ENCODE measurements around the gene WDR26. TPM values are rescaled to one million over a fixed set of nuclear protein-coding genes. Genes with fewer than 3 reads are reported as not detected.
A peak's percentile ranks its signal among the peaks of the same experiment; 100 is the strongest.
"Not testable (repeated sequence)": the region's sequence is repeated elsewhere in the genome, so short reads cannot be mapped to it uniquely, and the experiment has no call there.

Gene WDR26
- total RNA-seq, 2 experiments from 2014 or later, result 74.0 to 75.6 TPM

DNA sequence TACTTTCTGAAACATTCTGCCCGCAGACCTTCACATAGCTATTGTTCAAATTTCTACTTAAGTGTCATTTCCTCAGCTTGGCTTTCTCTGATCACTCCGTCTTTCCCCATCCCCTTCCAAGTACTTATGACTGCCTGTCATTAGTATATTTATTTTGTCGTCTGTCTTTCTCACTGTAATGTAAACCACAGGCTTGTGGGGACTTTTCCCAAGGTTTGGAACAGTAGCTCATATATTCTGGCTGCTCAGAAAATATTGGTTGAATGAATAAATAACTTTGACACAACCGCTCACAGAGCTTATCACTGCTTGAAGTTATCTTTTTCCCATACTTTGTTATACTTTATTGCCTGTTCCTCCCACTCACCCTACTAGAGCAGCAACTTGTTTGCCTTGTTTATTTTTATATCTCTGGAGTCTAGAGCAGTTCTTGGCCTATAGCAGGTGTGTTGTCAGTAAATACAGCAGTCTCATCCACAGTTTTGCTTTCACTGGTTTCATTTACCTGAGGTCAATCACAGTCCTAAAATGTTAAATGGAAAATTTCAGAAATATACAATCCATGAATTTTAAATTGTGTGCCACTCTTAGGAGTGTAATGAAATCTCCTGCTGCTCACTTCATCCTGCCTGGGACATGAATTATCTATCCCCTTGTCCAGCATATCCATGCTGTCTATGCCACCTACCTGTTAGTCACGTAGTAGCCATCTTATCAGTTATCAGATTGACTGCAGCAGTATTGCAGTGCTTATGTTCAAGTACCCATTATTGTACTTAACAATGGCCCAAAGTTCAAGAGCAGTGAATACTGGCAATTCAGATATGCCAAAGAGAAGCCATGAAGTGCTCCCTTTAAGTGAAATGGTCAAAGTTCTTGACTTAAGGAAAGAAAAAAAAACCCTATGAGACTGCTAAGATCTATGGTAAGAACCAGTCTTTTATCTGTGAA, 80.3 kb downstream of the WDR26 start:
- no peak for DNase-seq
- H3K9me3 Mint-ChIP-seq (ENCODE audit: low read depth), result no peaks in the 10 kb centered on the region
- POLR2A ChIA-PET, result no interaction called here
- no peak overlapping the region for H3K27ac Mint-ChIP-seq
- H3K4me3 Mint-ChIP-seq, result no peak overlapping the region
- CTCF ChIA-PET, result interaction anchor here (0.6 kb wide), 1 partner anchor 98 kb away, joined by 3 read pairs; no protein-coding TSS in a partner anchor
- peaks cover 22% of the 10 kb centered on the region for H3K4me1 Mint-ChIP-seq
- no peaks in the 10 kb centered on the region for H3K27me3 Mint-ChIP-seq
- intact Hi-C loops (cut with DNase I, micrococcal nuclease), result no loop called here
- no peak for ATAC-seq
- peaks cover 13% of the 10 kb centered on the region for H3K36me3 Mint-ChIP-seq (ENCODE audit: low read depth)

DNA sequence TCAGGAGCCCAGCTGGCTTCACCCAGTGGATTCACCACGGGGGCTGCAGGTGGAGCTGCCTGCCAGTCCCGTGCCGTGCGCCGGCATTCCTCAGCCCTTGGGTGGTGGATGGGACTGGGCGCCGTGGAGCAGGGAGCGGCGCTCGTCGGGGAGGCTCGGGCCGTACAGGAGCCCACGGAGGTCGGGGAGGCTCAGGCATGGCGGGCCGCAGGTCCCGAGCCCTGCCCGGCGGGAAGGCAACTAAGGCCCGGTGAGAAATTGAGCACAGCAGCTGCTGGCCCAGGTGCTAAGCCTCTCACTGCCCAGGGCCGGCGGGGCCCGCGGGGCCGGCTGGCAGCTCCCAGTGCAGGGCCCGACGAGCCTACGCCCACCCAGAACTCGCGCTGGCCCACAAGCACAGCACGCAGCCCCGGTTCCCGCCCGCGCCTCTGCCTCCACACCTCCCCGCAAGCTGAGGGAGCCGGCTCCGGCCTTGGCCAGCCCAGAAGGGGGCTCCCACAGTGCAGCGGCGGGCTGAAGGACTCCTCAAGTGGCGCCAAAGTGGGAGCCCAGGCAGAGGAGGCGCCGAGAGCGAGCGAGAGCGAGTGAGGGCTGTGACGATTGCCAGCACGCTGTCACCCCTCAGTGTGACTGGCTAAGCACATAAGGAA, 82.0 kb downstream of the WDR26 start:
- H3K4me1 Mint-ChIP-seq, result peaks cover 14% of the 10 kb centered on the region
- ATAC-seq; H3K27ac Mint-ChIP-seq; DNase-seq; H3K4me3 Mint-ChIP-seq; intact Hi-C loops (cut with DNase I, micrococcal nuclease); H3K36me3 Mint-ChIP-seq (ENCODE audit: low read depth); POLR2A ChIA-PET; H3K9me3 Mint-ChIP-seq (ENCODE audit: low read depth); H3K27me3 Mint-ChIP-seq: not testable (repeated sequence)
- CTCF ChIA-PET, result interaction anchor here (1.0 to 2.3 kb wide), 2 partner anchors 9 to 19 kb away, joined by 4 to 9 read pairs; no protein-coding TSS in a partner anchor

DNA sequence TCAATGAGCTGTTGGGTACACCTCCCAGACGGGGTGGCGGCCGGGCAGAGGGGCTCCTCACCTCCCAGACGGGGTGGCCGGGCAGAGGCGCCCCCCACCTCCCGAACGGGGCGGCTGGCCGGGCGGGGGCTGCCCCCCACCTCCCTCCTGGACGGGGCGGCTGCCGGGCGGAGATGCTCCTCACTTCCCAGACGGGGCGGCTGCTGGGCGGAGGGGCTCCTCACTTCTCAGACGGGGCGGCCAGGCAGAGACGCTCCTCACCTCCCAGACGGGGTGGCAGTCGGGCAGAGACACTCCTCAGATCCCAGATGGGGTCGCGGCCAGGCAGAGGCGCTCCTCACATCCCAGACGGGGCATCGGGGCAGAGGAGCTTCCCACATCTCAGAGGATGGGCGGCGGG, 84.9 kb downstream of the WDR26 start:
- ATAC-seq; H3K4me3 Mint-ChIP-seq; CTCF ChIA-PET; H3K36me3 Mint-ChIP-seq (ENCODE audit: low read depth); H3K27me3 Mint-ChIP-seq; POLR2A ChIA-PET; H3K4me1 Mint-ChIP-seq; DNase-seq; intact Hi-C loops (cut with DNase I, micrococcal nuclease); H3K9me3 Mint-ChIP-seq (ENCODE audit: low read depth); H3K27ac Mint-ChIP-seq: not testable (repeated sequence)

GRCh38 chr1:224348137-224348536, 86.5 kb downstream of the WDR26 start:
- Mint-ChIP-seq H3K27me3 (no peaks in the 10 kb centered on the region), H3K27ac (no peak overlapping the region), H3K36me3 (ENCODE audit: low read depth) (peaks cover 5% of the 10 kb centered on the region), H3K9me3 (ENCODE audit: low read depth) (peaks cover 5% of the 10 kb centered on the region), H3K4me1 (peaks cover 10% of the 10 kb centered on the region), H3K4me3 (no peak overlapping the region)
- DNase-seq (no peak), ATAC-seq (no peak)
- CTCF ChIA-PET, result interaction anchor here (0.6 to 1.2 kb wide), 2 partner anchors 15 to 253 kb away, joined by 3 read pairs; no protein-coding TSS in a partner anchor
- POLR2A ChIA-PET, result no interaction called here
- intact Hi-C loops (cut with DNase I, micrococcal nuclease), result no loop called here

DNA sequence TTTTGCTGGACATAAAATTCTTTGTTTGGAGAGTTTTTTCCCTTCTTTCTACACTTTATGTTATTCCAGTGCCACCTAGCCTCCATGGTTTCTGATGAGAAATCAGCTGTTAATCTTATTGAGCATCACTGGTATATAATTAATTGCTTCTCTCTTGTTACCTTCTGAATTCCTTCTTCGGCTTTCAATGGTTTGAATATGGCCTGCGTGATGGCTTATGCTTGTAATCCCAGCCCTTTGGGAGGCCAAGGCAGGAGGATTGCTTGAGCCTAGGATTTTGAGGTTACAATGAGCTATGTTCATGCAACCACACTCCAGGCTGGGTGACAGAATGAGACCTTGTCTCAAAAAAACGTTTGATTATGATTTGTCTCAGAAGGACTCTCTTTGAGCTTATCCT, 90.9 kb downstream of the WDR26 start:
- POLR2A ChIA-PET, result no interaction called here

GRCh38 chr1:224340453-224341384, 93.9 kb downstream of the WDR26 start:
- H3K4me1 Mint-ChIP-seq; H3K9me3 Mint-ChIP-seq (ENCODE audit: low read depth); intact Hi-C loops (cut with DNase I, micrococcal nuclease); H3K27me3 Mint-ChIP-seq; H3K27ac Mint-ChIP-seq; H3K36me3 Mint-ChIP-seq (ENCODE audit: low read depth): not testable (repeated sequence)
- DNase-seq (peak; percentile 62), ATAC-seq (peak; percentile 89)
- ChIA-PET POLR2A (interaction anchor here (0.6 kb wide), 1 partner anchor 128 kb away, joined by 6 read pairs; no protein-coding TSS in a partner anchor), CTCF (interaction anchor here (0.7 to 0.9 kb wide), 3 partner anchors 10 to 96 kb away, joined by 3 read pairs; partner anchors contain the start of gene NVL)
- H3K4me3 Mint-ChIP-seq, result peak overlapping the region; percentile 59

More for the DNA sequence above, 90.9 kb downstream of the WDR26 start:
- intact Hi-C loops (cut with DNase I, micrococcal nuclease), result no loop called here
- Mint-ChIP-seq H3K27me3 (no peaks in the 10 kb centered on the region), H3K27ac (no peak overlapping the region), H3K4me3 (no peak overlapping the region), H3K36me3 (ENCODE audit: low read depth) (peaks cover 6% of the 10 kb centered on the region), H3K9me3 (ENCODE audit: low read depth) (peaks cover 9% of the 10 kb centered on the region), H3K4me1 (peaks cover 11% of the 10 kb centered on the region)
- DNase-seq (no peak), ATAC-seq (no peak)
- CTCF ChIA-PET, result interaction anchor here (1.2 to 2.2 kb wide), 3 partner anchors 9 to 10 kb away, joined by 4 to 6 read pairs (median 4); no protein-coding TSS in a partner anchor

DNA sequence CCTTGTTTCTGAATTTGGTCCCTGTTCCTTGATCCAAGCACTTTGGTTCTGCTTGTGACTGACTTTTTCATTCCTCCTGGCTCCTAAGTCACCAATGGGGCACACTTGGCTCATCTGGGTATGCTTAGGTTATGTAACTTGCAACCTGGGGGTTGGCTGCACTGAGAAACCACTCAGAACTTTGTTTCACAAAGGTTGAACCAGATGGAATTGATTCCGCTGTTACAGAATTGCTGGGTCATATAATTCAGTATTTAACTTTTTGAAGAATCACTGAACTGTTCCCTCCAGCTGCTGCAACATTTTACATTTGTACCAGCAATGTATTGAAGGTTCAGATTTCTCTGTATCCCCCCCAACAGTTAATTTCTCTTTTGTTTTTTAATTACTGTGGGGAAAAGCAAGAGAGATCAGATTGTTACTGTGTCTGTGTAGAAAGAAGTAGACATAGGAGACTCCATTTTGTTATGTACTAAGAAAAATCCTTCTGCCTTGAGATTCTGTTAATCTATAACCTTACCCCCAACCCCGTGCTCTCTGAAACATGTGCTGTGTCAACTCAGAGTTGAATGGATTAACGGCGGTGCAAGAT, 95.1 kb downstream of the WDR26 start:
- ChIA-PET POLR2A (no interaction called here), CTCF (interaction anchor here (1.2 kb wide), 1 partner anchor 223 kb away, joined by 3 read pairs; no protein-coding TSS in a partner anchor)
- intact Hi-C loops (cut with DNase I, micrococcal nuclease), result loop anchor here in 1 of 2 experiments (10.0 kb wide), 1 partner anchor 645 kb away; no protein-coding TSS in a partner anchor
- H3K9me3 Mint-ChIP-seq (ENCODE audit: low read depth), result peaks cover 9% of the 10 kb centered on the region
- no peak for DNase-seq
- no peak overlapping the region for H3K4me3 Mint-ChIP-seq
- H3K27ac Mint-ChIP-seq, result no peak overlapping the region
- H3K36me3 Mint-ChIP-seq (ENCODE audit: low read depth), result peaks cover 6% of the 10 kb centered on the region
- no peak for ATAC-seq
- peaks cover 6% of the 10 kb centered on the region for H3K4me1 Mint-ChIP-seq
- no peaks in the 10 kb centered on the region for H3K27me3 Mint-ChIP-seq

- H3K4me3 Mint-ChIP-seq, result no peak overlapping the region
- intact Hi-C loops (cut with DNase I, micrococcal nuclease), result loop anchor here in 1 of 2 experiments (10.0 kb wide), 1 partner anchor 643 kb away; no protein-coding TSS in a partner anchor
- H3K36me3 Mint-ChIP-seq (ENCODE audit: low read depth), result peaks cover 1% of the 10 kb centered on the region
- peaks cover 4% of the 10 kb centered on the region for H3K9me3 Mint-ChIP-seq (ENCODE audit: low read depth)
- H3K27ac Mint-ChIP-seq, result no peak overlapping the region
- no peak for ATAC-seq
- peaks cover 18% of the 10 kb centered on the region for H3K4me1 Mint-ChIP-seq
- no peak for DNase-seq
- CTCF ChIA-PET, result interaction anchor here (0.8 to 1.2 kb wide), 2 partner anchors 171 to 222 kb away, joined by 3 read pairs; no protein-coding TSS in a partner anchor
- no peaks in the 10 kb centered on the region for H3K27me3 Mint-ChIP-seq
- POLR2A ChIA-PET, result no interaction called here
Observed at GRCh38 chr1:224338150-224338838, 96.3 kb downstream of the WDR26 start.
